ENCODE data around the gene KREMEN2.

DNA sequence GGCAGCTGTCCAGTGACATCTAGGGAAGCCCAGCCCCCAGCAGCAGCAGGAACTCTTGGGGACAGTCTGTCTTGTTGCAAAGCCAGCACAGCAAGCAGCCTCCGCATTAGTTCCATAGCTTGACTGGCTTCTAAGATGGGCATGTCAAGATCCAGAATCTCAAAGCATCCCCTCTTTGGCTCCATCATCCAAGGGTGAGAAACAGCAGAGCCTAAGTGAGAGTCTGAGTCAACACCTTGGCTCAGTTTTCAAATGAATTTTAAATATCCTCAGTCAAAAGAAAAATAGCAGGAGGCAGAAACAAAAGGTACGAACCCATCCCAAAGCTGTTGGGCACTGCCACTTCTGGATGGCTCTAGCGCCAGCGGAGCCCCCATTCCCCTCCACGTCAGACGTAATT lies 50.9 kb downstream of the KREMEN2 start:
- TF ChIP-seq, protein P1, sequence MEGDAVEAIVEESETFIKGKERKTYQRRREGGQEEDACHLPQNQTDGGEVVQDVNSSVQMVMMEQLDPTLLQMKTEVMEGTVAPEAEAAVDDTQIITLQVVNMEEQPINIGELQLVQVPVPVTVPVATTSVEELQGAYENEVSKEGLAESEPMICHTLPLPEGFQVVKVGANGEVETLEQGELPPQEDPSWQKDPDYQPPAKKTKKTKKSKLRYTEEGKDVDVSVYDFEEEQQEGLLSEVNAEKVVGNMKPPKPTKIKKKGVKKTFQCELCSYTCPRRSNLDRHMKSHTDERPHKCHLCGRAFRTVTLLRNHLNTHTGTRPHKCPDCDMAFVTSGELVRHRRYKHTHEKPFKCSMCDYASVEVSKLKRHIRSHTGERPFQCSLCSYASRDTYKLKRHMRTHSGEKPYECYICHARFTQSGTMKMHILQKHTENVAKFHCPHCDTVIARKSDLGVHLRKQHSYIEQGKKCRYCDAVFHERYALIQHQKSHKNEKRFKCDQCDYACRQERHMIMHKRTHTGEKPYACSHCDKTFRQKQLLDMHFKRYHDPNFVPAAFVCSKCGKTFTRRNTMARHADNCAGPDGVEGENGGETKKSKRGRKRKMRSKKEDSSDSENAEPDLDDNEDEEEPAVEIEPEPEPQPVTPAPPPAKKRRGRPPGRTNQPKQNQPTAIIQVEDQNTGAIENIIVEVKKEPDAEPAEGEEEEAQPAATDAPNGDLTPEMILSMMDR (conservative IDR thresholded peaks at IDR 0.05; ENCODE audit: low read length), result no peak
- TF ChIP-seq EZH2phosphoT487 (IDR thresholded peaks at IDR 0.05; ENCODE audit: borderline replicate concordance), result no peak
